Measurements from ENCODE around the gene ANO1. TPM values are rescaled to one million over a fixed set of nuclear protein-coding genes. Genes with fewer than 3 reads are reported as not detected.
A peak's percentile ranks its signal among the peaks of the same experiment; 100 is the strongest.

The ANO1 gene
- polyA plus RNA-seq, 2 of the 4 experiments (the other 2 are of a cell fraction), result 0.27 to 0.44 TPM

GRCh38 chr11:70142221-70142875, 64.2 kb downstream of the ANO1 start:
- Histone ChIP-seq H3K4me2 (peak overlapping the region; percentile 42), H3K4me1 (peaks cover 18% of the 10 kb centered on the region), H3K27ac (peak overlapping the region in 1 of 2 experiments; percentile 2; a peak in 1 of 6 replicates), H3K4me3 (no peak overlapping the region), H3K9me3 (no peaks in the 10 kb centered on the region)
- FAIRE-seq, result no peak
- DNase-seq (ENCODE audit: low read depth in 1 of 2, low spot score in 1 of 2), result peak; percentile 30 to 51
- ChIA-PET POLR2A (no interaction called here), CTCF (interaction anchor here (1.1 to 2.0 kb wide), 7 partner anchors 11 to 260 kb away, joined by 3 to 7 read pairs (median 3); no protein-coding TSS in a partner anchor)
- ATAC-seq, result peak in 1 of 2 experiments; percentile 39; a peak in 3 of 6 replicates
- TF ChIP-seq JUN (IDR thresholded peaks at IDR 0.05) (no peak), USF2 (IDR thresholded peaks at IDR 0.05) (no peak)
- whole genome bisulfite sequencing (ENCODE audit: missing lambda C conversion rate), result 33% methylated on average over 13 of the region's 14 CpGs

DNA sequence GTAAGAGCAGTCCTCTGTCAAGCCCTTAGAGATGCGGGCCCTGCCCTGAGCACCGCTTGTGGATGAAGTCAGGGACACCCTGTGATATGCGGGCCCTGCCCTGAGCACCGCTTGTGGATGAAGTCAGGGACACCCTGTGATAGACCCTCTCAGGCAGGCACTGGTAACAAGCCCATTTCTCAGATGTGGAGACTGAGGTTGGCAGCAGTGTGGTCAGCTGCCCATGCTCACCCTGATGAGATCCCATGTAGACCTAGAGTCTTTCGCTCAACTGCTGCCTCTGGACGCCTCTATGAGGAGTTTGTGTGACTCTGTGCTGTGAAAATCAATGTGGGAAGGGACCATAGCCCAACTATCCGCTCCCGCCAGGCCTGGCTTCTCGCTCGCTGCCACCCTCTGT, 66.1 kb downstream of the ANO1 start:
- no peak overlapping the region for H3K27ac ChIP-seq
- H3K4me2 ChIP-seq, result no peak overlapping the region
- no peak for DNase-seq (ENCODE audit: low read depth in 1 of 2, low spot score in 1 of 2)
- CTCF ChIA-PET, result interaction anchor here (0.8 to 2.2 kb wide), 4 partner anchors 10 to 234 kb away, joined by 3 to 6 read pairs (median 4); no protein-coding TSS in a partner anchor
- H3K9me3 ChIP-seq, result no peaks in the 10 kb centered on the region
- POLR2A ChIA-PET, result no interaction called here
- no peak for FAIRE-seq
- peaks cover 18% of the 10 kb centered on the region for H3K4me1 ChIP-seq
- TF ChIP-seq ZSCAN20 (CRISPR knock-in tag; IDR thresholded peaks at IDR 0.05), result no peak
- no peak for TF ChIP-seq NPAS2 (CRISPR knock-in tag; IDR thresholded peaks at IDR 0.05; ENCODE audit: borderline replicate concordance)
- no peak for TF ChIP-seq ZFP36 (IDR thresholded peaks at IDR 0.05; ENCODE audit: borderline replicate concordance, partially characterized antibody)
- no peak for TF ChIP-seq KDM1A (IDR thresholded peaks at IDR 0.05; ENCODE audit: low read depth)
- no peak for TF ChIP-seq BHLHE40 (IDR thresholded peaks at IDR 0.05; ENCODE audit: low read depth, low read length)
- TF ChIP-seq KDM5A (IDR thresholded peaks at IDR 0.05), result no peak
- TF ChIP-seq SREBF2 (IDR thresholded peaks at IDR 0.05), result no peak
- no peak overlapping the region for H3K4me3 ChIP-seq
- no peak for ATAC-seq
- 88% methylated on average over 10 of the region's 10 CpGs for WGBS (ENCODE audit: missing lambda C conversion rate)

- 64% methylated on average over 6 of the region's 6 CpGs for WGBS (ENCODE audit: missing lambda C conversion rate)
- FAIRE-seq (no peak), ATAC-seq (peak; percentile 41 to 74; a peak in 3 of 6 replicates), DNase-seq (ENCODE audit: low read depth in 1 of 2, low spot score in 1 of 2) (peak in 1 of 2 experiments; percentile 37)
- Histone ChIP-seq H3K4me2 (no peak overlapping the region), H3K4me1 (peaks cover 14% of the 10 kb centered on the region), H3K27ac (no peak overlapping the region), H3K4me3 (no peak overlapping the region), H3K9me3 (no peaks in the 10 kb centered on the region)
- ChIA-PET CTCF (interaction anchor here (0.6 to 2.2 kb wide), 8 partner anchors 11 to 475 kb away, joined by 3 to 6 read pairs (median 3); no protein-coding TSS in a partner anchor), POLR2A (no interaction called here)
- TF ChIP-seq ZFP36 (IDR thresholded peaks at IDR 0.05; ENCODE audit: borderline replicate concordance, partially characterized antibody), result peak; percentile 87
- no peak for TF ChIP-seq CEBPB (IDR thresholded peaks at IDR 0.05)
Measured at GRCh38 chr11:70145071-70145470, 67.0 kb downstream of the ANO1 start.

GRCh38 chr11:70145841-70146240, 67.7 kb downstream of the ANO1 start:
- no peak for DNase-seq (ENCODE audit: low read depth in 1 of 2, low spot score in 1 of 2)
- ChIA-PET POLR2A (no interaction called here), CTCF (interaction anchor here (1.0 to 1.5 kb wide), 5 partner anchors 18 to 235 kb away, joined by 3 to 4 read pairs (median 3); no protein-coding TSS in a partner anchor)
- H3K4me1 ChIP-seq, result peaks cover 14% of the 10 kb centered on the region
- H3K4me3 ChIP-seq, result no peak overlapping the region
- no peaks in the 10 kb centered on the region for H3K9me3 ChIP-seq
- WGBS (ENCODE audit: missing lambda C conversion rate), result 63% methylated on average over 4 of the region's 4 CpGs
- H3K27ac ChIP-seq, result no peak overlapping the region
- no peak for TF ChIP-seq CBX8 (IDR thresholded peaks at IDR 0.05)
- TF ChIP-seq ESRRA (IDR thresholded peaks at IDR 0.05; ENCODE audit: borderline replicate concordance, low read length), result no peak
- ATAC-seq, result no peak
- FAIRE-seq, result no peak
- no peak overlapping the region for H3K4me2 ChIP-seq

DNA sequence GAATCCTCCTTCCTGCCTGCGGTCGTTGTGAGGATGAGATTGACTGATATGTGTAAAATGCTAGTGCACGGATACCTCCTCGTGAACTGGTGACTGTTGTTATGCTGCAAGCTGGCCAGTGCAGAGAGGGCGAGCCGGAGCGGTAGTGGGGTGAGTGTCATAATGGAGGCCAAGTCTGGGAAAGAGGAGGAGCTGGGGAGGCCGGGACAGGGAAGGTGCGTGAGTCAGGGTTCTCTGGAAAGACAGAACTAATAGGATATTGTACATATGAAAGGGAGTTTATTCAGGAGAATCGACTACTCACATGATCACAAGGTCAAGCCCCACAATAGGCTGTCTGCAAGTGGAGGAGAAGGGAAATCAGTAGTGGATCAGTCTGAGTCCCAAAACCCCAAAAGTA, 68.2 kb downstream of the ANO1 start:
- Histone ChIP-seq H3K4me1 (peaks cover 14% of the 10 kb centered on the region), H3K4me3 (no peak overlapping the region), H3K9me3 (no peaks in the 10 kb centered on the region), H3K4me2 (no peak overlapping the region), H3K27ac (no peak overlapping the region)
- ATAC-seq, result no peak
- no peak for FAIRE-seq
- TF ChIP-seq CTCF (IDR thresholded peaks at IDR 0.05), result no peak
- no peak for TF ChIP-seq E2F6 (IDR thresholded peaks at IDR 0.05; ENCODE audit: borderline replicate concordance, low read depth)
- DNase-seq (ENCODE audit: low read depth in 1 of 2, low spot score in 1 of 2), result no peak
- CTCF ChIA-PET, result interaction anchor here (1.0 to 1.1 kb wide), 2 partner anchors 228 to 235 kb away, joined by 3 read pairs; no protein-coding TSS in a partner anchor
- POLR2A ChIA-PET, result no interaction called here
- WGBS (ENCODE audit: missing lambda C conversion rate), result 75% methylated on average over 10 of the region's 10 CpGs

Data from A549 (cell line).